Activated gamma-delta T cell treated with Interleukin-2 at 50 U/mL for 16 hours (primary cell): Measurements from ENCODE around the gene STAP2.
"Not testable (repeated sequence)": the region's sequence is repeated elsewhere in the genome, so short reads cannot be mapped to it uniquely, and the experiment has no call there.

Experiments used
- DNase-seq: peaks from one replicate; pipeline ENCODE4 v3.0.0-alpha.2; 2020

The STAP2 gene

GRCh38 chr19:4295972-4296771 is 42.5 kb downstream of the STAP2 start:
- no peak for DNase-seq

- no peak for DNase-seq
These were observed 44.2 kb downstream of the STAP2 start for GRCh38 chr19:4294389-4294788.

- DNase-seq, result no peak
These were observed 46.1 kb downstream of the STAP2 start for GRCh38 chr19:4292515-4292914.

GRCh38 chr19:4291184-4291732 is 47.4 kb downstream of the STAP2 start:
- DNase-seq, result no peak

GRCh38 chr19:4288091-4288777 is 50.4 kb downstream of the STAP2 start:
- no peak for DNase-seq

- DNase-seq, result not testable (repeated sequence)
These were observed 52.5 kb downstream of the STAP2 start for GRCh38 chr19:4286141-4286540.

GRCh38 chr19:4284974-4285373 is 53.7 kb downstream of the STAP2 start:
- DNase-seq, result no peak

GRCh38 chr19:4284176-4284958 is 54.3 kb downstream of the STAP2 start:
- DNase-seq, result no peak

GRCh38 chr19:4279530-4280422 is 58.9 kb downstream of the STAP2 start:
- DNase-seq, result no peak

GRCh38 chr19:4279267-4279529 is 59.4 kb downstream of the STAP2 start:
- DNase-seq, result no peak

- DNase-seq, result no peak
These were observed 60.0 kb downstream of the STAP2 start, which contains the start of gene SHD for GRCh38 chr19:4278419-4279266. SHD (plus strand) TSS chr19:4279266; CDS start chr19:4280064, 798 bp downstream.

GRCh38 chr19:4278010-4278409 is 60.6 kb downstream of the STAP2 start:
- no peak for DNase-seq

- DNase-seq, result no peak
These were observed 61.4 kb downstream of the STAP2 start for GRCh38 chr19:4277191-4277696.

- not testable (repeated sequence) for DNase-seq
These were observed 64.3 kb downstream of the STAP2 start for GRCh38 chr19:4274321-4274686.
